HG03575 (cell line): Measurements from ENCODE around the gene CR1L.
"Not testable (repeated sequence)": the region's sequence is repeated elsewhere in the genome, so short reads cannot be mapped to it uniquely, and the experiment has no call there.

ENCODE experiments used
- ATAC-seq: cut with Tn5 transposase; IDR thresholded peaks from one replicate; pipeline ENCODE4 v1.9.1; 2021; ENCODE audit not compliant: unreplicated experiment, insufficient number of reproducible peaks, low FRiP score; ENCODE audit errors: extremely low read depth

Gene CR1L

GRCh38 chr1:207672522-207673130, 27.7 kb downstream of the CR1L start:
- ATAC-seq = no peak

DNA sequence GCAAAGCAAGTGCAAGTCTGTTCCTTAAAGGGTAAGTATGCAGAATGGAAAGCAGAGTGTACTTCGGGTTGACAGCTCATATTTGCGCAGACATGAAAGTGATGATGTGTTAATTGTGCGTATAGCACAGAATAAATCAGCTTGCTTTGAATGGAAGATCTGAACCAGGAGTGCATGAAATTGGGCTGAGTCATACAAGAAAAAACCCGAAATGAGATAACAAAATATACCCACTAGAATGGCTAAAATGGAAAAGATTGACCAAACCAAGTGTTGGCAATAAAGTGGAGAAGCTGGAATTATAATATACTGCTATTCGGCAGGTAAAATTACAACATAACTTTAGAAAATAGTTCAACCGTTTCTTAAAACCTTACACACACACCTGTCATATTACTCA, 28.5 kb downstream of the CR1L start:
- no peak for ATAC-seq

DNA sequence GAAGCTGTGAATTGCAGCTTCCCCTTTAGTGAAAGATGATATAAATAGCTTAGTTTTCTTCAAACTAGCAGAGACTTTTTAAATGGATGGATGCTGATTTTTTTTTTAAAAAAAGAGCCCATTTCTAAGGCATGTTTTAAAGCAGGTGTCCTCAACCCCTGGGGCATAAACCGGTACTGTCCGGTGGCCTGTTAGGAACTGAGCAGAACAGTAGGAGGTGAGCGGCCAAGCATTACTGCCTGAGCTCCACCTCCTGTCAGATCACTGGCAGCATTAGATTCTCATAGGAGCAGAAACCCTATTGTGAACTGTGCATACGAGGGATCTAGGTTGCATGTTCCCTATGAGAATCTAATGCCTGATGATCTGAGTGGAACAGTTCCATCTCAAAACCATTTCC, 31.2 kb downstream of the CR1L start:
- ATAC-seq = no peak

DNA sequence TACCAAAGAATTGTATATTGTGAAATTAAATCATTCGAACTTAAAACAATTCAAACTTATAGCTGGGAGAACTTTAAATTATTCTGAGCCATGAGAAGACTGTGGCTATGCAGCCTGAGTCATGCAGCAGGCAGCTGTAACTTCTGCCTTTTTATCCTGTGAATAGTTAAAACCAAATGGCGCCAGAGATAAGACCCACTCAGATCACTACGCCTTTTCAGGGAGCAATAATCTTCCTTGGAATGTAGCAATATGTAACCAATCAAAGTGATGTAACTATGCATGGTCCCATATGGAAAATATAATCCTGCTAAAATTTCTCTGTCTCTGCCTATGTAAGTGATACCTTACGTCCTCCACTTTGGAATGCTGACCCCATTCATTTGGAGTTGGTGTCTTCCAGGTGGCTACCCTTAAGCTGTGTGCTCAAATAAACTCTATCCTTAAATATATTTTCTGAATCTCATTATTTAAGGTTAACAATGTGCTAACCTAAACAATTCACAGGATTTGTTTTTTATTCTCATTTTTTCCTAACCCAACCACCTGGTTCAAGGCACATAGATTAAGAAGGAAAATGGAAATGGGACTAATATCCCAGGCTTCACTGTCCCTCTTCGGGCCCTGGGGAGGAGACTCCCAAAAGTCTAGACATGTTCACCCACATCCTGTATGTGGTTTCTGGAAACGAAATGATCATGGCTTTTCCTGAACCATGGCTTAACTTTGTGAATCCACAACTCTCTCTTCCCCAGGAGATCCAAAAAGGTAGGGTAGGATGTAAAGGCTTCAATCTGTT, 35.9 kb downstream of the CR1L start:
- not testable (repeated sequence) for ATAC-seq

- not testable (repeated sequence) for ATAC-seq
Measured at GRCh38 chr1:207682872-207683434, 38.0 kb downstream of the CR1L start.

DNA sequence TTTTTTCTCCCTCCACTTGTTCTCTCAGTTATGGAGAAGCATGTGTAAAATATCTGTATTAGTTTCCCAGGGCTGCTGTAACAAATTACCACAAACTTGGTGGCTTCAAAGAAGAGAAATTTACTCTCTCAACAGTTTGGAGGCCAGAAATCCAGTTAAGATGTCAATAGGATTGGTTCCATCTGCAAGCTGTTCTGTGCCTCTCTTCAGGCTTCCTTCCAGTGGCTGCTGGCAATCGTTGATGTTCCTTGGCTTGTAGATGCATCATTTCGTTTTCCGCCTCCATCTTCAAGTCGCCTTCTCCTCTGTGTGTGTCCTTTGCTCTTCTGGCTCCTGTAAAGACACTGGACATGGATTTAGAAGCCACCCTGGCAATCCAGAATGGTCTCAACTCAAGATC, 45.6 kb downstream of the CR1L start:
- not testable (repeated sequence) for ATAC-seq

- ATAC-seq = no peak
Measured at GRCh38 chr1:207691010-207691409, 46.1 kb downstream of the CR1L start.

GRCh38 chr1:207691841-207692240, 46.9 kb downstream of the CR1L start:
- no peak for ATAC-seq

- not testable (repeated sequence) for ATAC-seq
Measured at GRCh38 chr1:207692291-207692690, 47.4 kb downstream of the CR1L start.

DNA sequence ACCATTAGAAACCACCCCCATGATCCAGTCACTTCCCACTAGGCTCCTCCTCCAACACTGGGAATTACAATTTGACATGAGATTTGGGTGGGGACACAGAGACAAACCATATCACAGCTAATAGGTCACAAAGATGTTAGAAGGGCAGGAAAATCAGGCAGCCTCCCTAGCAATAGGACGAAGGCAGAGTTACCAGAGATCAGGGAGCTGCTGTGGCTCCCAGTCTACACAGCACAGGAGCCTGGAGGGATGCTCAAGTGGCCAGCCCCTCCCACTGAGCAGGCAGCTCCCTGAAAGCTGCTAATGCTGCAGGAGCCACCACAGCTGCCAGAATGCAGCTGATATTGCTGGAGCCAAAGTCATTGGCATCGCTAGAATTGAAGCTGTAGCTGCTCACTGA, 51.0 kb downstream of the CR1L start:
- no peak for ATAC-seq

- no peak for ATAC-seq
Measured at GRCh38 chr1:207698822-207699483, 54.0 kb downstream of the CR1L start.

DNA sequence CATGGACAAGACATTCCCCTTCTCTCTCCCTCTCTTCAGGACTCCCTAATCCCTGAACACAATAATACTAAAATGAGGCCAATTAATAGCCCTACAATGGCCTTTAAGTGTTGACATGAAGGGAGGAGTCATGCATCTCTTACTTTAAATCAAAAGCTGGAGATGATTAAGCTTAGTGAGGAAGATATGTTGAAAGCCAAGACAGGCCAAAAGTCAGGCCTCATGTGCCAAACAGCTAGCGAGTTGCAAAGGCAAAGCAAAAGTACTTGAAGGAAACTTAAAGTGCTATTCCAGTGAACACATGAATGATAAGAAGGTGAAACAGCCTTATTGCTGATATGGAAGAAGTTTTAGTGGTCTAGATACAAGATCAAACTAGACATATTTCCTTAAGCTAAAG, 57.4 kb downstream of the CR1L start:
- no peak for ATAC-seq

DNA sequence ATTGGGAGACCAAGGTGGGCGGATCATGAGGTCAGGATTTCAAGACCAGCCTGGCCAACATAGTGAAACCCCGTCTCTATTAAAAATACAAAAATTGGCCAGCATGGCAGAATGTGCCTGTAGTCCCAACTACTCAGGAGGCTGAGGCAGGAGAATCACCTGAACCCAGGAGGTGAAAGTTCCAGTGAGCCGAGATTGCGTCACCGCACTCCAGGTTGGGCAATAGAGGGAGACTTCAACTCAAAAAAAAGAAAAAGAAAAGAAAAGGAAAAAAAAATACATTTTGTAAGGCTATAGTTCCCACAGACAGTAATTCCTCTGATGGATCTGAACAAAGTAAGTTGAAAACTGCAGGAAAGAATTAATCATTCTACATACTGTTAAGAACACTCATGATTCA, 58.8 kb downstream of the CR1L start:
- ATAC-seq = no peak

- ATAC-seq = not testable (repeated sequence)
Measured at GRCh38 chr1:207708004-207708403, 63.1 kb downstream of the CR1L start.

GRCh38 chr1:207711285-207711684, 66.4 kb downstream of the CR1L start:
- no peak for ATAC-seq

- ATAC-seq = not testable (repeated sequence)
Measured at GRCh38 chr1:207712701-207713100, 67.8 kb downstream of the CR1L start.

DNA sequence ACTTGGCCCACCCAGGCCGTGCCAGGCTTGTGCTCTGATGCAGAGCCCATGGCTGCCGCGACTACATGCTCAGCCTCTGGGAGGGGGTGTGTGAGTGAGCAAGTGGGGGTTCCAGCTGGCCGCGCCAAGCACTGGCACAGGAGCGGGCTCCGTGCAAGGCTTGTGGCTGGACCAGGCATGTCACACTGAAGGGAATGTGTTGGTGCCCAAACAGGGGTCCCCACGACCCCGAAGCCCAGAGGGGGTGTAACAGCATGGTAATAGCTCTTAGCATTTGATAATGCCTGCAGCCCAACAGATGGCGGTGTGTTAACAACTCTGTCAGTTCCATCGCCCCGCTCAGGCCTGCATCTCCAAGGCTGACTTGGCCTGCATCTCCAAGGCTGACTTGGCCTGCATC, 68.6 kb downstream of the CR1L start:
- ATAC-seq = no peak

DNA sequence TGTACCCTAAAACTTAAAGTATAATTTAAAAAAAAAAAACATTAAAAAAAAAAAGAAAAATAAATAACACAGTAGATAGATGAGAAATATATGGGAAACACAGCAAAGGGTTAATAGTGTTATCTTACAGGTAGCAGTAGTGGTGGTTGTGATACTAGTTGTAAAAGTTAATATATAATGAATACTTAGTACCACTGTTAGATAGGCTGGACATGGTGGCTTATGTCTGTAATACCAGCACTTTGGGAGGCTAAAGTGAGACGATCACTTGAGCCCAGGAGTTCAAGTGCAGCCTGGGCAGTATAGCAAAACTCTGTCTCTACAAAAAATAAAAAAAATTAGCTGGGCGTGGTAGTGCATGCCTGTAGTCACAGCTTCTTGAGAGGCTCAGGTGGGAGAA, 74.3 kb downstream of the CR1L start:
- ATAC-seq = no peak

GRCh38 chr1:207728200-207728858, 83.4 kb downstream of the CR1L start:
- not testable (repeated sequence) for ATAC-seq
